K562 (cell line): ENCODE results near the gene CNTRL. TPM values are rescaled to one million over a fixed set of nuclear protein-coding genes. Genes with fewer than 3 reads are reported as not detected.

Experiments used
- CBX3 ChIP-seq, 2 experiments: IDR thresholded peaks; 1 replicate in 1 of 2; 2 replicates in 1 of 2; pipeline ENCODE4 v1.6.1; 2012; ENCODE audit warnings: inconsistent platforms in 2 of 2, low read length in 2 of 2, borderline replicate concordance in 1 of 2, control low read depth in 1 of 2
- DDX20 ChIP-seq: fragments of 450-650 bp; IDR thresholded peaks from 2 replicates; pipeline ENCODE4 v1.6.1; 2016; ENCODE audit warnings: missing genetic modification characterization, low read depth, mild to moderate bottlenecking, missing compliant biosample characterization, moderate library complexity
- DNMT1 ChIP-seq: fragments of 450-650 bp; IDR thresholded peaks from 2 replicates; pipeline ENCODE4 v1.6.1; 2016; ENCODE audit warnings: antibody characterized with exemption, mild to moderate bottlenecking
- DPF2 ChIP-seq: fragments of 450-650 bp; IDR thresholded peaks from 2 replicates; pipeline ENCODE4 v1.6.1; 2016
- EHMT2 ChIP-seq: fragments of 450-650 bp; IDR thresholded peaks from 2 replicates; pipeline ENCODE4 v1.6.1; 2018; ENCODE audit warnings: antibody characterized with exemption
- ELK1 ChIP-seq: sonication (generic); formaldehyde crosslinking; IDR thresholded peaks from 2 replicates; pipeline ENCODE4 v1.8.1; 2022; ENCODE audit warnings: missing genetic modification reagents
- EP400 ChIP-seq: fragments of 450-650 bp; IDR thresholded peaks from 2 replicates; pipeline ENCODE4 v1.6.1; 2017; ENCODE audit warnings: antibody characterized with exemption, mild to moderate bottlenecking, moderate library complexity
- FUS ChIP-seq: fragments of 200-400 bp; formaldehyde crosslinking; optimal IDR thresholded peaks from 2 replicates; pipeline ENCODE3; 2017; ENCODE audit warnings: low read depth, low read length
- KLF16 ChIP-seq: IDR thresholded peaks from 2 replicates; pipeline ENCODE4 v1.6.1; 2016; ENCODE audit warnings: antibody characterized with exemption
- NR4A1 ChIP-seq, 2 experiments: fragments of 250-450 bp in 1 of 2; fragments of 450-650 bp in 1 of 2; sonication (Bioruptor Pico) in 1 of 2; IDR thresholded peaks; 2 replicates each; pipeline versions ENCODE4 v1.4.0 to v1.6.1; 2016 to 2020; ENCODE audit warnings: mild to moderate bottlenecking in 2 of 2, missing compliant biosample characterization in 1 of 2, missing genetic modification characterization in 1 of 2, moderate library complexity in 1 of 2
- PCBP2 ChIP-seq: fragments of 200-400 bp; formaldehyde crosslinking; IDR thresholded peaks from 2 replicates; pipeline ENCODE4 v1.6.1; 2018; ENCODE audit warnings: low read length, low read depth, mild to moderate bottlenecking, moderate library complexity; ENCODE audit not compliant: poor library complexity, severe bottlenecking
- RCOR1 ChIP-seq, 2 experiments: IDR thresholded peaks; 2 replicates each; pipeline ENCODE4 v1.6.1; 2012; ENCODE audit warnings: low read depth in 2 of 2, low read length in 2 of 2, borderline replicate concordance in 1 of 2, improper control_type of control experiment in 1 of 2
- RUNX1 ChIP-seq: sonication (generic); IDR thresholded peaks from 2 replicates; pipeline ENCODE4 v1.6.1; 2016; ENCODE audit warnings: antibody characterized with exemption, low read depth
- SMARCC2 ChIP-seq: fragments of 450-650 bp; IDR thresholded peaks from 2 replicates; pipeline ENCODE4 v1.6.1; 2017; ENCODE audit warnings: antibody characterized with exemption, moderate library complexity, mild to moderate bottlenecking, low read depth
- SP1 ChIP-seq: sonication (generic); formaldehyde crosslinking; IDR thresholded peaks from 2 replicates; pipeline ENCODE4 v1.8.1; 2022; ENCODE audit warnings: mild to moderate bottlenecking, missing genetic modification reagents
- STAT6 ChIP-seq: sonication (generic); formaldehyde crosslinking; IDR thresholded peaks from 2 replicates; pipeline ENCODE4 v1.8.1; 2023; ENCODE audit warnings: mild to moderate bottlenecking, missing genetic modification reagents
- TBL1XR1 ChIP-seq, 2 experiments: IDR thresholded peaks; 2 replicates each; pipeline ENCODE4 v1.6.1; 2012; ENCODE audit warnings: improper control_type of control experiment in 2 of 2, low read length in 2 of 2, mild to moderate bottlenecking in 1 of 2
- U2AF2 ChIP-seq: fragments of 200-400 bp; formaldehyde crosslinking; optimal IDR thresholded peaks from 2 replicates; pipeline ENCODE3; 2017; ENCODE audit warnings: low read depth, mild to moderate bottlenecking, low read length
- VEZF1 ChIP-seq: fragments of 200-800 bp; sonication (Bioruptor generic); IDR thresholded peaks from 2 replicates; pipeline ENCODE4 v1.6.1; 2017; ENCODE audit warnings: missing genetic modification characterization, missing compliant biosample characterization
- ZNF551 ChIP-seq: fragments of 250-450 bp; sonication (Bioruptor Pico); IDR thresholded peaks from 2 replicates; pipeline ENCODE4 v1.5.0; 2021; ENCODE audit warnings: mild to moderate bottlenecking, moderate library complexity
- ZNF707 ChIP-seq: fragments of 250-450 bp; sonication (Bioruptor Pico); conservative IDR thresholded peaks from 2 replicates; pipeline ENCODE4 v1.8.0; 2022; ENCODE audit warnings: inconsistent platforms, mild to moderate bottlenecking, moderate library complexity
- polyA plus RNA-seq, 8 experiments: library from polyadenylated mRNA; depleted of rRNA in 4 of 8; stranded (reverse) in 5 of 8; unstranded in 3 of 8; fragments of >200 nt; fragmentation: Nextera tagmentation in 2 of 8; fragmentation: Illumina TruSeq in 1 of 8; extraction: Ambion mirVana in 2 of 8; extraction: Trizol in 1 of 8; gene quantifications; 2 replicates each; pipeline versions ENCODE4 v1.2.1 to v1.2.3, GENCODE V29; 2011 to 2014; ENCODE audit warnings: inconsistent platforms in 1 of 8, missing spikeins in 1 of 8
- total RNA-seq, 7 experiments: library from RNA; depleted of rRNA in 6 of 7; stranded (reverse); fragments of >200 nt in 6 of 7; fragmentation: Illumina TruSeq in 2 of 7; extraction: Trizol in 2 of 7; gene quantifications; 2 replicates each; pipeline versions ENCODE4 v1.2.1 to v1.2.3, GENCODE V29; 2011 to 2021; ENCODE audit warnings: low replicate concordance in 1 of 7
- TF ChIP-seq, protein P1 (sequence below): sonication (generic); formaldehyde crosslinking; IDR thresholded peaks from 2 replicates; pipeline ENCODE4 v1.8.0; 2022; ENCODE audit warnings: missing genetic modification reagents, mild to moderate bottlenecking, moderate library complexity, borderline replicate concordance
- TF ChIP-seq, protein P2 (sequence below): fragments of 450-650 bp; IDR thresholded peaks from 2 replicates; pipeline ENCODE4 v1.6.1; 2016; ENCODE audit warnings: low read depth, mild to moderate bottlenecking, moderate library complexity

The CNTRL gene
- total and polyA plus RNA-seq, 9 of the 15 experiments (the other 6 are each of a cell fraction or from before 2014, with no cell fraction given) = 9.2 to 28.9 (median 20.5) TPM

DNA sequence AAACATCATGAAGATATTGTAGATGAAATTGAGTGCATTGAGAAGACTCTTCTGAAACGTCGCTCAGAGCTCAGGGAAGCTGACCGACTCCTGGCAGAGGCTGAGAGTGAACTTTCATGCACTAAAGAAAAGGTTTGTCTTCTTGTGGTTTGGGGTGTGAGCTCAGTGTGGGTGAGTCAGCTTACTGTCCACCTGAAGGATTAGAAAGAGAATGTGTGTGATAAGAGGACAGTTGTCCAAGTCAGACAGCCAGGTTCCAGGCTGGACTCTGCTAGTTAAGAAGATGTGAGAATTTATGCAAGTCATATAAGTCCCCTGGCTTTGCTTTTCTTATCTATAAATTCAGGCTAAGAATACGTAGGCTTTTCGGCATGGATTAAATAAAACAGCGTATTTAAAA is 80.0 kb downstream of the CNTRL start (continued):
- TF ChIP-seq, protein P1, sequence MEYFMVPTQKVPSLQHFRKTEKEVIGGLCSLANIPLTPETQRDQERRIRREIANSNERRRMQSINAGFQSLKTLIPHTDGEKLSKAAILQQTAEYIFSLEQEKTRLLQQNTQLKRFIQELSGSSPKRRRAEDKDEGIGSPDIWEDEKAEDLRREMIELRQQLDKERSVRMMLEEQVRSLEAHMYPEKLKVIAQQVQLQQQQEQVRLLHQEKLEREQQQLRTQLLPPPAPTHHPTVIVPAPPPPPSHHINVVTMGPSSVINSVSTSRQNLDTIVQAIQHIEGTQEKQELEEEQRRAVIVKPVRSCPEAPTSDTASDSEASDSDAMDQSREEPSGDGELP (CRISPR knock-in tag) = peak; percentile 21; the same call in 1 of the 2 replicates
- TF ChIP-seq KLF16 (peak; percentile 73; the same call in 1 of the 2 replicates), FUS (no peak), SP1 (no peak), TBL1XR1 (IDR thresholded peaks at IDR 0.05; ENCODE audit: low read length in 2 of 2) (peak; percentile 56 to 71; a peak in 2 of 4 replicates), VEZF1 (CRISPR knock-in tag) (no peak), DNMT1 (no peak), EP400 (no peak; the same call in 1 of the 2 replicates), RCOR1 (IDR thresholded peaks at IDR 0.05; ENCODE audit: borderline replicate concordance in 1 of 2, low read depth in 2 of 2, low read length in 2 of 2) (peak; percentile 88 to 94), DDX20 (tag) (no peak), DPF2 (peak; percentile 98), PCBP2 (no peak), EHMT2 (no peak), ZNF551 (CRISPR knock-in tag) (no peak), SMARCC2 (peak; percentile 90), U2AF2 (no peak), CBX3 (IDR thresholded peaks at IDR 0.05; ENCODE audit: borderline replicate concordance in 1 of 2, low read length in 2 of 2) (peak in 1 of 2 experiments; percentile 87; a peak in 2 of 3 replicates), ELK1 (CRISPR knock-in tag) (no peak), ZNF707 (CRISPR knock-in tag) (no peak), STAT6 (CRISPR knock-in tag) (no peak), RUNX1 (no peak), NR4A1 (CRISPR knock-in tag; IDR thresholded peaks at IDR 0.05) (no peak), NR4A1 (tag; IDR thresholded peaks at IDR 0.05) (no peak)
- TF ChIP-seq, protein P2, sequence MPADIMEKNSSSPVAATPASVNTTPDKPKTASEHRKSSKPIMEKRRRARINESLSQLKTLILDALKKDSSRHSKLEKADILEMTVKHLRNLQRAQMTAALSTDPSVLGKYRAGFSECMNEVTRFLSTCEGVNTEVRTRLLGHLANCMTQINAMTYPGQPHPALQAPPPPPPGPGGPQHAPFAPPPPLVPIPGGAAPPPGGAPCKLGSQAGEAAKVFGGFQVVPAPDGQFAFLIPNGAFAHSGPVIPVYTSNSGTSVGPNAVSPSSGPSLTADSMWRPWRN = 0 out of 2 replicates have a peak, but pooled peaks have one; percentile 28
